ENCODE data around the gene ENPP6.
"Not testable (repeated sequence)": the region's sequence is repeated elsewhere in the genome, so short reads cannot be mapped to it uniquely, and the experiment has no call there.

ENPP6 gene

GRCh38 chr4:184051262-184051661 lies 166.4 kb downstream of the ENPP6 start:
- DNase-seq, result not testable (repeated sequence)

- no peak for DNase-seq
Measured at GRCh38 chr4:184046148-184046547, 171.5 kb downstream of the ENPP6 start.

GRCh38 chr4:184041156-184041555 lies 176.5 kb downstream of the ENPP6 start:
- no peak for DNase-seq

GRCh38 chr4:184039963-184040383 lies 177.7 kb downstream of the ENPP6 start:
- DNase-seq, result peak; percentile 18
